GM13977 (cell line): Measurements from ENCODE around the gene SLC7A7.
"Not testable (repeated sequence)": the region's sequence is repeated elsewhere in the genome, so short reads cannot be mapped to it uniquely, and the experiment has no call there.

Source experiments
- DNase-seq: peaks from one replicate; pipeline ENCODE4 v3.0.0; 2012; ENCODE audit warnings: low spot score
- CTCF ChIP-seq: IDR thresholded peaks from 2 replicates; pipeline ENCODE4 v1.5.1; 2012; ENCODE audit warnings: mild to moderate bottlenecking, control low read depth; ENCODE audit not compliant: insufficient read depth; ENCODE audit errors: extremely low read depth, missing control alignments
- in situ Hi-C: fragments of 300-500 bp; cut with MboI; formaldehyde crosslinking; loops from one replicate; pipeline ENCODE4 v1.12.0; 2022; ENCODE audit warnings: low sequenced_read_pairs, low pct_unique_long_range_greater_than_20kb, mixed read lengths, inconsistent platforms; ENCODE audit not compliant: unreplicated experiment

SLC7A7 gene

GRCh38 chr14:22748206-22748605 lies 67.0 kb downstream of the SLC7A7 start:
- in situ Hi-C loops, result no loop called here
- no peak for DNase-seq
- TF ChIP-seq CTCF, result no peak

- in situ Hi-C loops, result no loop called here
- no peak for DNase-seq
- TF ChIP-seq CTCF, result no peak
Measured at GRCh38 chr14:22747769-22748168, 67.5 kb downstream of the SLC7A7 start.

GRCh38 chr14:22740020-22740419 lies 75.2 kb downstream of the SLC7A7 start:
- no peak for TF ChIP-seq CTCF
- in situ Hi-C loops, result no loop called here
- no peak for DNase-seq

- TF ChIP-seq CTCF, result no peak
- in situ Hi-C loops, result no loop called here
- DNase-seq, result no peak
Measured at GRCh38 chr14:22739423-22739822, 75.8 kb downstream of the SLC7A7 start.

GRCh38 chr14:22737052-22737451 lies 78.2 kb downstream of the SLC7A7 start:
- peak; percentile 66 for DNase-seq
- TF ChIP-seq CTCF, result no peak
- in situ Hi-C loops, result no loop called here

GRCh38 chr14:22736384-22736783 lies 78.9 kb downstream of the SLC7A7 start:
- DNase-seq, in situ Hi-C loops: not testable (repeated sequence)

GRCh38 chr14:22735096-22735495 lies 80.1 kb downstream of the SLC7A7 start:
- no peak for TF ChIP-seq CTCF
- DNase-seq, result no peak
- in situ Hi-C loops, result no loop called here

- DNase-seq, result no peak
- in situ Hi-C loops, result no loop called here
- TF ChIP-seq CTCF, result no peak
Measured at GRCh38 chr14:22733829-22734228, 81.4 kb downstream of the SLC7A7 start.

- in situ Hi-C loops, result not testable (repeated sequence)
Measured at GRCh38 chr14:22732062-22732461, 83.2 kb downstream of the SLC7A7 start.

More at GRCh38 chr14:22732062-22732461, 83.2 kb downstream of the SLC7A7 start:
- not testable (repeated sequence) for DNase-seq
